ENCODE results near the gene CDK5RAP1. TPM values are rescaled to one million over a fixed set of nuclear protein-coding genes. Genes with fewer than 3 reads are reported as not detected.
A peak's percentile ranks its signal among the peaks of the same experiment; 100 is the strongest.

The CDK5RAP1 gene
- total and polyA plus RNA-seq, 4 donors, result 11.3 to 22.1 (median 14.8) TPM

- Histone ChIP-seq H3K27ac (ENCODE audit: low read depth in 1 of 2, low read length in 2 of 2) (no peak overlapping the region), H3K4me3 (ENCODE audit: low read depth in 1 of 3, low read length in 3 of 3) (no peak overlapping the region), H3K36me3 (ENCODE audit: control insufficient read depth in 4 of 4, insufficient read depth in 3 of 4, low read depth in 1 of 4, low read length in 3 of 4) (peaks cover 0 to 5% (median 1%) of the 10 kb centered on the region in 4 donors), H3K27me3 (ENCODE audit: control insufficient read depth in 4 of 4, insufficient read depth in 4 of 4, low read length in 3 of 4) (no peaks in the 10 kb centered on the region), H3K9ac (ENCODE audit: low read depth in 1 of 2, low read length in 2 of 2) (no peak overlapping the region), H3K9me3 (ENCODE audit: control insufficient read depth in 4 of 4, low read length in 3 of 4) (no peaks in the 10 kb centered on the region), H3K4me1 (ENCODE audit: control insufficient read depth in 4 of 4, insufficient read depth in 4 of 4, low read length in 3 of 4) (no peaks in the 10 kb centered on the region)
- WGBS, result 97% methylated on average over 3 of the region's 3 CpGs
- no peak for TF ChIP-seq MAX (IDR thresholded peaks at IDR 0.05)
- TF ChIP-seq ZBTB33 (IDR thresholded peaks at IDR 0.05), result no peak
- TF ChIP-seq ATF3 (IDR thresholded peaks at IDR 0.05), result no peak
- no peak for TF ChIP-seq FOXA1 (IDR thresholded peaks at IDR 0.05)
- TF ChIP-seq RXRA (IDR thresholded peaks at IDR 0.05), result no peak
- TF ChIP-seq NR2F2 (IDR thresholded peaks at IDR 0.05), result no peak
- TF ChIP-seq REST (IDR thresholded peaks at IDR 0.05), result no peak
- TF ChIP-seq HNF4A (conservative IDR thresholded peaks at IDR 0.05), result no peak
- TF ChIP-seq HNF4G (IDR thresholded peaks at IDR 0.05), result no peak
- no peak for TF ChIP-seq EGR1 (IDR thresholded peaks at IDR 0.05; ENCODE audit: low read depth in 2 of 2)
- no peak for TF ChIP-seq SP1 (IDR thresholded peaks at IDR 0.05)
- no peak for TF ChIP-seq CTCF (IDR thresholded peaks at IDR 0.05; ENCODE audit: low read depth, low read length, missing input control)
- no peak for DNase-seq (ENCODE audit: low spot score)
Measured at GRCh38 chr20:33418033-33418432, 16.7 kb upstream of the CDK5RAP1 start.

- H3K27ac ChIP-seq (ENCODE audit: low read depth in 1 of 2, low read length in 2 of 2), result no peak overlapping the region
- H3K4me3 ChIP-seq (ENCODE audit: low read depth in 1 of 3, low read length in 3 of 3), result no peak overlapping the region
- H3K4me1 ChIP-seq (ENCODE audit: control insufficient read depth in 4 of 4, insufficient read depth in 4 of 4, low read length in 3 of 4), result peaks cover 0 to 3% (median 0%) of the 10 kb centered on the region in 4 donors
- no peaks in the 10 kb centered on the region for H3K9me3 ChIP-seq (ENCODE audit: control insufficient read depth in 4 of 4, low read length in 3 of 4)
- DNase-seq (ENCODE audit: low spot score), result no peak
- H3K27me3 ChIP-seq (ENCODE audit: control insufficient read depth in 4 of 4, insufficient read depth in 4 of 4, low read length in 3 of 4), result no peaks in the 10 kb centered on the region
- WGBS, result 55% methylated on average over 8 of the region's 8 CpGs
- H3K36me3 ChIP-seq (ENCODE audit: control insufficient read depth in 4 of 4, insufficient read depth in 3 of 4, low read depth in 1 of 4, low read length in 3 of 4), result peaks cover 0 to 10% (median 5%) of the 10 kb centered on the region in 4 donors
- H3K9ac ChIP-seq (ENCODE audit: low read depth in 1 of 2, low read length in 2 of 2), result no peak overlapping the region
- TF ChIP-seq CTCF (IDR thresholded peaks at IDR 0.05; ENCODE audit: low read depth, low read length, missing input control), result peak; percentile 31
- no peak for TF ChIP-seq GABPA (IDR thresholded peaks at IDR 0.05 in 1 of 2, conservative IDR thresholded peaks at IDR 0.05 in 1 of 2)
- TF ChIP-seq RAD21 (IDR thresholded peaks at IDR 0.05), result peak in 1 of 2 donors; percentile 74
Measured at GRCh38 chr20:33415948-33416347, 14.6 kb upstream of the CDK5RAP1 start.

Measured in liver (tissue), 9 donors.